IMR-90 (cell line): ENCODE data around the gene LMTK2. TPM values are rescaled to one million over a fixed set of nuclear protein-coding genes. Genes with fewer than 3 reads are reported as not detected.
"Not testable (repeated sequence)": the region's sequence is repeated elsewhere in the genome, so short reads cannot be mapped to it uniquely, and the experiment has no call there.

Source experiments
- ATAC-seq: fragments of 200-7000 bp; cut with Tn5 transposase; 2 replicates; pipeline ENCODE4 v1.9.1; 2020; ENCODE audit warnings: low read depth, mild to moderate bottlenecking, moderate library complexity
- BruUV-seq: library from RNA; stranded (reverse); fragments of 400-500 nt; replicated peaks from 2 replicates; lab custom pipeline; 2021; lab: Mats Ljungman, UMichigan
- CTCF ChIA-PET: fragments of 300-600 bp; formaldehyde crosslinking; extraction: SDS; loops from one replicate; lab custom pipeline; 2021; ENCODE audit warnings: antibody characterized with exemption; lab: Yijun Ruan, JAX
- POLR2A ChIA-PET: fragments of 300-600 bp; sonication (Branson Sonifier 250); formaldehyde crosslinking; loops from one replicate; lab custom pipeline; 2022; ENCODE audit warnings: antibody characterized with exemption; ENCODE audit not compliant: unreplicated experiment; lab: Charles Lee
- DNase-seq: peaks from one replicate; pipeline ENCODE4 v3.0.0; 2013
- H2AFZ ChIP-seq: replicated peaks from 2 replicates; pipeline ENCODE3; 2013; ENCODE audit warnings: low read length, mild to moderate bottlenecking; ENCODE audit not compliant: poor library complexity
- H2AK5ac ChIP-seq: 2 replicates; pipeline ENCODE4 v1.6.1; 2013; ENCODE audit warnings: low read depth, low read length, inconsistent platforms
- H2AK9ac ChIP-seq: replicated peaks from 2 replicates; pipeline ENCODE3; 2013; ENCODE audit warnings: mild to moderate bottlenecking, low read depth, low read length, moderate library complexity; ENCODE audit not compliant: poor library complexity
- H2BK120ac ChIP-seq: 2 replicates; pipeline ENCODE4 v1.6.1; 2013; ENCODE audit warnings: low read depth, low read length, inconsistent platforms
- H2BK15ac ChIP-seq: 3 replicates; pipeline ENCODE4 v1.6.1; 2013; ENCODE audit warnings: low read depth, low read length, inconsistent platforms
- H2BK20ac ChIP-seq: 2 replicates; pipeline ENCODE4 v1.6.1; 2013; ENCODE audit warnings: low read depth, mild to moderate bottlenecking, inconsistent platforms, low read length, moderate library complexity
- H2BK5ac ChIP-seq: 2 replicates; pipeline ENCODE4 v1.6.1; 2013; ENCODE audit warnings: mild to moderate bottlenecking, low read depth, low read length, inconsistent platforms; ENCODE audit not compliant: poor library complexity, severe bottlenecking
- H3K14ac ChIP-seq: replicated peaks from 2 replicates; pipeline ENCODE4 v1.6.1; 2013; ENCODE audit warnings: low read depth, low read length, inconsistent platforms
- H3K18ac ChIP-seq: 2 replicates; pipeline ENCODE4 v1.6.1; 2013; ENCODE audit warnings: low read depth, low read length, control low read depth
- H3K23ac ChIP-seq: 2 replicates; pipeline ENCODE4 v1.6.1; 2013; ENCODE audit warnings: low read depth, low read length, inconsistent platforms
- H3K27ac ChIP-seq: 2 replicates; pipeline ENCODE4 v1.5.1; 2013; ENCODE audit warnings: mild to moderate bottlenecking, control low read depth, low read length; ENCODE audit not compliant: insufficient read depth
- H3K27me3 ChIP-seq: 2 replicates; pipeline ENCODE4 v1.6.1; 2013; ENCODE audit warnings: low read length; ENCODE audit not compliant: control insufficient read depth, insufficient read depth
- H3K36me3 ChIP-seq: 2 replicates; pipeline ENCODE4 v1.6.1; 2013; ENCODE audit warnings: low read length, mixed read lengths; ENCODE audit not compliant: control insufficient read depth, insufficient read depth
- H3K4ac ChIP-seq: 2 replicates; pipeline ENCODE4 v1.6.1; 2013; ENCODE audit warnings: low read depth, low read length, inconsistent platforms
- H3K4me1 ChIP-seq: 2 replicates; pipeline ENCODE4 v1.6.1; 2013; ENCODE audit warnings: low read length, mixed read lengths; ENCODE audit not compliant: control insufficient read depth, insufficient read depth
- H3K4me2 ChIP-seq: 2 replicates; pipeline ENCODE4 v1.6.1; 2013; ENCODE audit warnings: low read depth, mild to moderate bottlenecking, control low read depth, low read length, moderate library complexity
- H3K4me3 ChIP-seq: 2 replicates; pipeline ENCODE4 v1.5.1; 2013; ENCODE audit warnings: low read depth, mild to moderate bottlenecking, control low read depth, low read length, moderate library complexity; ENCODE audit not compliant: insufficient read depth
- H3K56ac ChIP-seq: 2 replicates; pipeline ENCODE4 v1.6.1; 2013; ENCODE audit warnings: low read length, inconsistent platforms; ENCODE audit not compliant: insufficient read depth; ENCODE audit errors: extremely low read depth
- H3K79me1 ChIP-seq, 2 experiments: 2 replicates each; pipeline ENCODE4 v1.6.1; 2013; ENCODE audit warnings: low read length in 2 of 2, inconsistent platforms in 1 of 2, low read depth in 1 of 2
- H3K9ac ChIP-seq: 2 replicates; pipeline ENCODE4 v1.6.1; 2013; ENCODE audit warnings: low read depth, low read length, control low read depth
- H3K9me1 ChIP-seq: 2 replicates; pipeline ENCODE4 v1.6.1; 2013; ENCODE audit warnings: low read length, inconsistent platforms; ENCODE audit not compliant: insufficient read depth
- H3K9me3 ChIP-seq: 2 replicates; pipeline ENCODE4 v1.6.1; 2013; ENCODE audit warnings: low read length; ENCODE audit not compliant: control insufficient read depth, insufficient read depth
- H4K20me1 ChIP-seq: 2 replicates; pipeline ENCODE4 v1.6.1; 2013; ENCODE audit warnings: low read length, inconsistent platforms; ENCODE audit not compliant: insufficient read depth
- H4K5ac ChIP-seq: 2 replicates; pipeline ENCODE4 v1.6.1; 2013; ENCODE audit warnings: mild to moderate bottlenecking, low read depth, low read length, control low read depth
- H4K8ac ChIP-seq, 2 experiments: 2 replicates each; pipeline ENCODE4 v1.6.1; 2013; ENCODE audit warnings: low read depth in 2 of 2, low read length in 2 of 2, control low read depth in 1 of 2, inconsistent platforms in 1 of 2
- H4K91ac ChIP-seq: 2 replicates; pipeline ENCODE4 v1.6.1; 2013; ENCODE audit warnings: low read depth, low read length, inconsistent platforms; ENCODE audit not compliant: insufficient read depth
- BHLHE40 ChIP-seq: fragments of 150-350 bp; IDR thresholded peaks from 2 replicates; pipeline ENCODE4 v1.6.1; 2016; ENCODE audit warnings: mild to moderate bottlenecking, low read depth, low read length
- CHD1 ChIP-seq: IDR thresholded peaks from 2 replicates; pipeline ENCODE4 v1.6.1; 2012; ENCODE audit warnings: low read depth, low read length, improper control_type of control experiment
- MAFK ChIP-seq: IDR thresholded peaks from 2 replicates; pipeline ENCODE4 v1.6.1; 2012; ENCODE audit warnings: low read depth, low read length, improper control_type of control experiment
- NFE2L2 ChIP-seq: fragments of 150-350 bp; IDR thresholded peaks from 2 replicates; pipeline ENCODE4 v1.6.1; 2016; ENCODE audit warnings: low read depth, mild to moderate bottlenecking, low read length
- WGBS, 2 experiments: methylation state at CpG; one replicate each; pipeline versions ENCODE4 v1.1.5 to v1.1.7; 2013; ENCODE audit warnings: missing lambda C conversion rate in 2 of 2; ENCODE audit not compliant: insufficient read length in 1 of 2; ENCODE audit errors: extremely low coverage in 2 of 2; 5-methylcytosine and 5-hydroxymethylcytosine counted together
- dilution Hi-C: fragments of 300-500 bp; cut with HindIII; formaldehyde crosslinking; loops from one replicate; pipeline ENCODE4 v1.14.3; 2018; ENCODE audit warnings: low sequenced_read_pairs; ENCODE audit not compliant: unreplicated experiment
- in situ Hi-C: fragments of 300-500 bp; cut with MboI; formaldehyde crosslinking; loops from 3 replicates; pipeline ENCODE4 v1.14.3; 2019; ENCODE audit warnings: low sequenced_read_pairs, inconsistent platforms, mixed read lengths
- intact Hi-C: fragments of 100-400 bp; cut with micrococcal nuclease; formaldehyde crosslinking; loops from 2 replicates; pipeline ENCODE4 v1.10.0; 2022
- polyA plus RNA-seq, 3 experiments: library from polyadenylated mRNA; depleted of rRNA; stranded (reverse); fragments of >200 nt; gene quantifications; 2 replicates each; pipeline ENCODE4 v1.2.3, GENCODE V29; 2012; ENCODE audit warnings: low replicate concordance in 1 of 3
- total RNA-seq: library from RNA; depleted of rRNA; stranded (reverse); fragments of >200 nt; gene quantifications from 2 replicates; pipeline ENCODE4 v1.2.3, GENCODE V29; 2012
- TF ChIP-seq, protein P1 (sequence below): conservative IDR thresholded peaks from 2 replicates; pipeline ENCODE4 v1.5.1; 2012; ENCODE audit warnings: mild to moderate bottlenecking, low read depth, low read length, improper control_type of control experiment

The LMTK2 gene
- total and polyA plus RNA-seq, 2 of the 4 experiments (the other 2 are of a cell fraction): 4.4 to 5.0 TPM

DNA sequence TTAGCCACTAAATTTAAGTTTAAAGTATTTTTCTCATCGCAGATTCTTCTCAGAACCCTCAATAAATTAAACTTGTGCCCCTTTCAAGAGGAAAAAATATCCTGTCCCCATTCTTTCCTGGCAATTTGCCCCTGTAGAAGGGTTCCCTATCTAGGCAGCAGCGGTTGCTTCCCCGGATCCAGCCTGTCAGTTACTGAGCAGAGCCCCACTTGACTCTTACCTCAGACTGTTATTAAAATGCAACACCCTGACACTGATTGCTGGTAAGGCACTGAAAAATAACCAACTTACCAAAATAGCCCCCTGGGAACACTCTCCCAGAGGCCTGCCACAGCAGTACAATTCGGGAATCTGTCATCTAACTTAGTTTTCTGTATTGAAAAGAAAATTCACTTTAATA lies 13.9 kb downstream of the LMTK2 start:
- Histone ChIP-seq H3K27ac (no peak overlapping the region), H4K91ac (no peak overlapping the region), H2BK15ac (no peak overlapping the region), H3K9me3 (no peaks in the 10 kb centered on the region), H4K20me1 (peaks cover 27% of the 10 kb centered on the region), H2AFZ (no peak overlapping the region), H3K4me3 (no peak overlapping the region), H4K8ac (no peak overlapping the region), H3K27me3 (no peaks in the 10 kb centered on the region), H3K9me1 (peaks cover 10% of the 10 kb centered on the region), H3K36me3 (no peaks in the 10 kb centered on the region), H2BK5ac (no peak overlapping the region), H3K9ac (no peak overlapping the region), H3K18ac (no peak overlapping the region), H3K79me1 (peaks cover 35 to 36% of the 10 kb centered on the region in 2 experiments), H3K23ac (no peak overlapping the region), H3K4me2 (no peak overlapping the region), H3K4me1 (peaks cover 7% of the 10 kb centered on the region), H2AK5ac (no peak overlapping the region), H2BK120ac (no peak overlapping the region), H4K5ac (no peak overlapping the region), H3K14ac (no peak overlapping the region), H3K4ac (no peak overlapping the region), H2BK20ac (no peak overlapping the region), H2AK9ac (no peak overlapping the region), H3K56ac (no peak overlapping the region)
- ATAC-seq: no peak
- TF ChIP-seq NFE2L2 (no peak), MAFK (no peak), CHD1 (no peak), BHLHE40 (no peak)
- TF ChIP-seq, protein P1, sequence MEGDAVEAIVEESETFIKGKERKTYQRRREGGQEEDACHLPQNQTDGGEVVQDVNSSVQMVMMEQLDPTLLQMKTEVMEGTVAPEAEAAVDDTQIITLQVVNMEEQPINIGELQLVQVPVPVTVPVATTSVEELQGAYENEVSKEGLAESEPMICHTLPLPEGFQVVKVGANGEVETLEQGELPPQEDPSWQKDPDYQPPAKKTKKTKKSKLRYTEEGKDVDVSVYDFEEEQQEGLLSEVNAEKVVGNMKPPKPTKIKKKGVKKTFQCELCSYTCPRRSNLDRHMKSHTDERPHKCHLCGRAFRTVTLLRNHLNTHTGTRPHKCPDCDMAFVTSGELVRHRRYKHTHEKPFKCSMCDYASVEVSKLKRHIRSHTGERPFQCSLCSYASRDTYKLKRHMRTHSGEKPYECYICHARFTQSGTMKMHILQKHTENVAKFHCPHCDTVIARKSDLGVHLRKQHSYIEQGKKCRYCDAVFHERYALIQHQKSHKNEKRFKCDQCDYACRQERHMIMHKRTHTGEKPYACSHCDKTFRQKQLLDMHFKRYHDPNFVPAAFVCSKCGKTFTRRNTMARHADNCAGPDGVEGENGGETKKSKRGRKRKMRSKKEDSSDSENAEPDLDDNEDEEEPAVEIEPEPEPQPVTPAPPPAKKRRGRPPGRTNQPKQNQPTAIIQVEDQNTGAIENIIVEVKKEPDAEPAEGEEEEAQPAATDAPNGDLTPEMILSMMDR: no peak
- dilution Hi-C loops (no loop called here), intact Hi-C loops (loop anchor here (5.0 kb wide), 1 partner anchor 42 kb away; no protein-coding TSS in a partner anchor), in situ Hi-C loops (no loop called here)
- DNase-seq: no peak
- ChIA-PET CTCF (interaction anchor here (1.6 kb wide), 1 partner anchor 10 kb away, joined by 6 read pairs; no protein-coding TSS in a partner anchor), POLR2A (no interaction called here)
- BruUV-seq: no TSS peak
- WGBS, 2 experiments: 72% methylated on average over 2 of the region's 4 CpGs; no CpG with 5 or more reads in 1 of the 2 experiments

DNA sequence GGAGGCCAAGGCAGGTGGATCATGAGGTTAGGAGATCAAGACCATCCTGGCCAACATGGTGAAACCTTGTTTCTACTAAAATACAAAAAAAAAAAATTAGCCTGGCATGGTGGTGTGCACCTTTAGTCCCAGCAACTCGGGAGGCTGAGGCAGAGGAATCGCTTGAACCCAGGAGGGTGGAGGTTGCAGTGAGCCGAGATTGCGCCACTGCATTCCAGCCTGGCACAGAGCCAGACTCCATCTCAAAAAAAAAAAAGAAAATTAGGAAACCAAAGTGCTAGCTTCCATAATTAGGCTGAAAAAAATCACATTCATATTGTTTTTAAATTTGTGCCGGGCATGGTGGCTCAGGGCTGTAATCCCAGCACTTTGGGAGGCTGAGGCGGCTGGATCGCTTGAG lies 14.7 kb downstream of the LMTK2 start:
- H3K14ac ChIP-seq, H3K36me3 ChIP-seq, H2BK120ac ChIP-seq, BruUV-seq, ATAC-seq, H3K18ac ChIP-seq, DNase-seq, H2AK5ac ChIP-seq, dilution Hi-C loops, H3K4me2 ChIP-seq, H3K4me1 ChIP-seq, H4K5ac ChIP-seq, H3K23ac ChIP-seq, H4K8ac ChIP-seq, H2BK20ac ChIP-seq, H3K9me3 ChIP-seq, H2BK15ac ChIP-seq, H3K27me3 ChIP-seq, H4K91ac ChIP-seq, H2BK5ac ChIP-seq, POLR2A ChIA-PET, H3K4ac ChIP-seq, H3K56ac ChIP-seq, H2AFZ ChIP-seq, H3K9me1 ChIP-seq, H2AK9ac ChIP-seq, H3K9ac ChIP-seq, in situ Hi-C loops, H3K4me3 ChIP-seq, H3K27ac ChIP-seq: not testable (repeated sequence)
- WGBS, 2 experiments: no CpG with 5 or more reads among the region's 7 CpGs
- Histone ChIP-seq H3K79me1 (peaks cover 27 to 35% of the 10 kb centered on the region in 2 experiments), H4K20me1 (peaks cover 26% of the 10 kb centered on the region)
- intact Hi-C loops: loop anchor here (5.0 kb wide), 1 partner anchor 41 kb away; no protein-coding TSS in a partner anchor
- CTCF ChIA-PET: interaction anchor here (0.6 kb wide), 1 partner anchor 292 kb away, joined by 3 read pairs; no protein-coding TSS in a partner anchor
